Subcutaneous preadipocyte (primary cell): ENCODE data around the gene SPDYA. TPM values are rescaled to one million over a fixed set of nuclear protein-coding genes. Genes with fewer than 3 reads are reported as not detected.

Experiments
- total RNA-seq: library from RNA; depleted of rRNA; stranded (reverse); fragments of >200 nt; gene quantifications from 2 replicates; pipeline ENCODE4 v1.2.3, GENCODE V29; 2012

SPDYA gene
- 0.59 and 0.73 TPM in 2 replicates for total RNA-seq

DNA sequence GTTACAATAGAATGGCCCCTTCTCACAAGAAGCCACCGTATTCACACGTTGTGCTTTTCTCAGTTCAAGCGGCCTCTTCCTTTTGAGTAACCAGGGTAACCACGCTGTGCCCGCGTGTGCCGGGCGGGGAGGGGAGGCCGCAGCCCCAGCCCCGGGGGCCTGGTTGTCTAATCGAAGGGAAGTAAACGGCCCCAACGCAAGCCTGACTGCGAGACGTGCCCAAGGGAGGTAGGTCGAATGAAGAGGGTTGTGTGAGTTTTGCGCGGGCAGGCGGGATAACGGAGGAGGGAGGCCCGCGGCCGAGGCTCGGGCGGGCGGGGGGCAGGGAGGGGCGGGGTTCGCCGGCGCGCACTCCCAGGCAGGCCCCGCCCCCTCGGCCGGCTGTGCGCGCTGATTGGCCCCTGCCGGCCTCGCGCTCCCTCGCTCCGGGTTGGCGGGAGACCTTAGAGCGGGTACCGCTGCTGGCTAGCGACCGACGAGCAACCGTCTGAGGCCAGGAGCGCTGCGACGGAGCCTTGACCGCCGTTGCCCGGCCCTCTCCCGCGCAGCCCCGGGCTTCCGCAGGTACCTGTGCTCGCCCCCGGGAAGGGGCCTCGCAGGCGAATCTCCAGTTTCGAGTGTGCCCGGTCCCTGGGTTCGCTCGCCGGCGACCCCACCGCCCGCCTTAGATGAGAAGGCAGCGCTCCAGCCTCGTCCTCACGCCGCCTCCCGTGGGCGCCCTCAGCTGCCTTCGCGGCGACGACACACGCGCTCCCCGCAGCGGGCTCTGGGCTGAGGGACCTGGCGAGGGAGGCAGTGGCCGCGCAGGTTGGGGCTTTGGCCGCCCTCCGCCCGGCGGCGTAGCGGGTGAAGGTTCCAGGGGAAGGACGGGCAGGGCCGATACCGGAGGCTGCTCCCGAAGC lies at the start of gene SPDYA:
TSS of gene SPDYA (plus strand) at position 451 of the 902 bp plus-strand sequence. CDS start 5,181 bp downstream, outside the sequence.

GRCh38 chr2:28870146-28870891 lies 59.7 kb downstream of the SPDYA start, which contains the start of gene TRMT61B:
TRMT61B (minus strand) TSS chr2:28870309; CDS start chr2:28870277, 32 bp downstream.

DNA sequence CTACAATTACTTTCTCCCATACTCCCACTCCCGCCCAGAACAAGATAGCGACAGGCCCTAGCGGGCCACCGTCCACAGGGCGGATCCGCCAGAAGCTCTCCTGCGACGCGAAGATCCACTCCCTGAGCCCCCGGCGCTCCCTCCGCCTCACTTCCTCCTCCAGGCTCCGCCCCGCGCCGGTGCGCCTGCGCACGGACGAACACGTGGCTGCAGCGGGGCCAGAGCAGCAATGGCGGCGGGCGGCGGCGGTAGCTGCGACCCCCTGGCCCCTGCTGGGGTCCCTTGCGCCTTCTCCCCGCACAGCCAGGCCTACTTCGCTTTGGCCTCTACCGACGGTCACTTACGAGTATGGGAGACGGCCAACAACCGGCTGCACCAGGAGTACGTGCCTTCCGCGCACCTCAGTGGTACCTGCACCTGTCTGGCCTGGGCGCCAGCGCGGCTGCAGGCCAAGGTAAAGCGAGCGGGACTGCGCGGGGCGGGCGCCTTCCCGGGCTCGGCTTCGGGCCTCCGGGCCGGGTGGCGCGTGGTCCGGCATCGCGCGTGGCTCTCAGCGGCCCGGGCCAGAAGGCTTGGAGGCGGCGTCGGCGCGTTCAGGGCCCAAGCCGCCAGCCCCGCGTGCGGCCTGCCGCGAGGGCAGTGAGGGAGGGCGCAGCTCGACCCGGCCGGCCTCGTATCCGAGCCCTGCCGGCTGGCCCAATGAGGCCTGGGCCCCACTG lies 84.0 kb downstream of the SPDYA start, which contains the start of gene WDR43:
TSS of gene WDR43 (plus strand) at position 198 of the 719 bp plus-strand sequence. CDS start at position 230, 32 bp downstream.

Other genes with a start within 250 kb of the SPDYA start
- gene PPP1CB, start 59.0 kb upstream of the SPDYA start, total RNA-seq, result 123 and 142 TPM in 2 replicates
- gene TRMT61B, start 59.5 kb downstream of the SPDYA start, total RNA-seq, result 11.4 and 11.7 TPM in 2 replicates
- gene WDR43, start 83.8 kb downstream of the SPDYA start, total RNA-seq, result 83.0 and 159 TPM in 2 replicates
- gene TOGARAM2, start 170.5 kb downstream of the SPDYA start, total RNA-seq, result under 0.01 and 0.37 TPM in 2 replicates